Left ventricle myocardium inferior (tissue), 1 donor: ENCODE measurements around the gene CTCF. TPM values are rescaled to one million over a fixed set of nuclear protein-coding genes. Genes with fewer than 3 reads are reported as not detected.

Source experiments
- DNase-seq: peaks from one replicate; pipeline ENCODE4 v3.0.0-alpha.2; 2020
- H3K27ac ChIP-seq: fragments of 200-600 bp; replicated peaks from 2 replicates; pipeline ENCODE4 v1.8.0; 2021
- H3K27me3 ChIP-seq: fragments of 200-600 bp; 2 replicates; pipeline ENCODE4 v1.8.0; 2021; ENCODE audit warnings: low read depth
- H3K36me3 ChIP-seq: fragments of 200-600 bp; 2 replicates; pipeline ENCODE4 v1.8.0; 2021
- H3K4me1 ChIP-seq: fragments of 200-600 bp; 2 replicates; pipeline ENCODE4 v1.8.0; 2021
- H3K4me3 ChIP-seq: fragments of 200-600 bp; 2 replicates; pipeline ENCODE4 v1.8.0; 2021; ENCODE audit warnings: mild to moderate bottlenecking, moderate library complexity
- H3K9me3 ChIP-seq: fragments of 200-600 bp; replicated peaks from 2 replicates; pipeline ENCODE4 v1.8.0; 2021
- CTCF ChIP-seq: fragments of 200-600 bp; IDR thresholded peaks from 2 replicates; pipeline ENCODE4 v1.8.0; 2021; ENCODE audit warnings: antibody characterized with exemption, mild to moderate bottlenecking, borderline replicate concordance
- intact Hi-C: fragments of 100-400 bp; cut with micrococcal nuclease; formaldehyde crosslinking; loops from one replicate; pipeline ENCODE4 v1.11.0; 2022
- total RNA-seq: library from RNA; stranded (reverse); fragmentation: NEBNext Ultra II Directional; extraction: Animal tissue kit (Norgen Biotek cat#: 25700); gene quantifications from one replicate; pipeline ENCODE4 v1.2.1, GENCODE V29; 2021
- donor health status: DM: no; HTN: yes; CAD: no; lungs with severe emphysema.

The CTCF gene
- total RNA-seq, 1 donor from 2014 or later, result 26.1 TPM

DNA sequence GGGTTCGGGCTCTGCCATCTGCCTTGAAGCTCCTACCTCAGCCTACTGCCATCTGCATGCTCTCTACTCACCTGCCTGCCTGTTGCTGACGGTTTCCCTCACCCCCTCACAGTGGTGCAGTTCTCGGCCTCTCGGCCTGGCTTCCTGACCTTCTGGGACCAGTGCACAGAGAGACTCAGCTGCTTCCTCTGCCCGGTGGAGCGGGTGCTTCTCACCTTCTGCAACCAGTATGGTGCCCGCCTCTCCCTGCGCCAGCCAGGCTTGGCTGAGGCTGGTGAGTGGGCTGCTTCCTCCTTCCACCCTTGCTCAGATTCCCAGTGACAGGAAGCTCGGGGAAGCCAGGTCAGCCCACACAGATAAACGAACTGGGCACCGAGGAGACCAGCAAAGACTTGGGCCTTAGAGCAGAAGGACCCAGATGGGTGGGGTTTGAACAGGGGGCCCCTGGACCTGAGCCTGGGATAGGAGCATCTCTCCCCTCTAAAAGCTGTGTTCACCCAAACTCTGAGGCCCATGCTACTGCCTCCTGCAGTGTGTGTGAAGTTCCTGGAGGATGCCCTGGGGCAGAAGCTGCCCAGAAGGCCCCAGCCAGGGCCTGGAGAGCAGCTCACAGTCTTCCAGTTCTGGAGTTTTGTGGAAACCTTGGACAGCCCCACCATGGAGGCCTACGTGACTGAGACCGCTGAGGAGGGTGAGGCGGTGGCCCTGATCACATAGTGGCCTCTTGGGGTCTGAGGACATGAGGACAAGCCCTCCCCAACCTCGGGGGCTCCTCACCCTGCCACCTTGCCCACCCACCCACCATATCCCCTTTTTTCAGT lies 17.3 kb upstream of the CTCF start:
- H3K27me3 ChIP-seq, result no peaks in the 10 kb centered on the region
- peaks cover 71% of the 10 kb centered on the region for H3K36me3 ChIP-seq
- peak overlapping the region; percentile 70 for H3K27ac ChIP-seq
- no peak for DNase-seq
- no peaks in the 10 kb centered on the region for H3K9me3 ChIP-seq
- intact Hi-C loops, result no loop called here
- H3K4me3 ChIP-seq, result no peak overlapping the region
- TF ChIP-seq CTCF, result no peak
- H3K4me1 ChIP-seq, result peaks cover 88% of the 10 kb centered on the region

- Histone ChIP-seq H3K27ac (peak overlapping the region; percentile 70), H3K9me3 (no peaks in the 10 kb centered on the region), H3K36me3 (peaks cover 65% of the 10 kb centered on the region), H3K27me3 (no peaks in the 10 kb centered on the region), H3K4me3 (no peak overlapping the region), H3K4me1 (peaks cover 87% of the 10 kb centered on the region)
- no peak for TF ChIP-seq CTCF
- intact Hi-C loops, result no loop called here
- no peak for DNase-seq
Observed at GRCh38 chr16:67545665-67546024, 16.7 kb upstream of the CTCF start.

DNA sequence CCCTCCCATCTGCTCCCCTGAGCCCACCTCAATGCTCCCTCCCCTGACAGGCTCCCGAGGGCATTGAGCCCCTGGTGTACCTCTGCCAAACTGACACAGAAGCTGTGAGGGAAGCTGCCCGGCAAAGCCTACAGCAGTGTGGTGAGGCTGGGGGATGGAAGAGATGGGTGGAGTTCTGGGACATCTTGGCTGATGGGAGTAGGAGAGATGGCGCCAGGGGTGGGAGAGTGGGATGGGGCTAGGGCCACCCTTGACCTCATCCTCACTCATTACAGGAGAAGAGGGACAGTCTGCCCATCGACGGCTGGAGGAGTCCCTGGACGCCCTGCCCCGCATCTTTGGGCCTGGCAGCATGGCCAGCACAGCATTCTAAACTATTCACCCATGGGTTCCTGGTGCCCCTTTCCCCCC lies 16.2 kb upstream of the CTCF start:
- Histone ChIP-seq H3K27me3 (no peaks in the 10 kb centered on the region), H3K27ac (peak overlapping the region; percentile 70), H3K4me1 (peaks cover 82% of the 10 kb centered on the region), H3K4me3 (no peak overlapping the region), H3K9me3 (no peaks in the 10 kb centered on the region), H3K36me3 (peaks cover 60% of the 10 kb centered on the region)
- intact Hi-C loops, result no loop called here
- no peak for TF ChIP-seq CTCF
- DNase-seq, result no peak

DNA sequence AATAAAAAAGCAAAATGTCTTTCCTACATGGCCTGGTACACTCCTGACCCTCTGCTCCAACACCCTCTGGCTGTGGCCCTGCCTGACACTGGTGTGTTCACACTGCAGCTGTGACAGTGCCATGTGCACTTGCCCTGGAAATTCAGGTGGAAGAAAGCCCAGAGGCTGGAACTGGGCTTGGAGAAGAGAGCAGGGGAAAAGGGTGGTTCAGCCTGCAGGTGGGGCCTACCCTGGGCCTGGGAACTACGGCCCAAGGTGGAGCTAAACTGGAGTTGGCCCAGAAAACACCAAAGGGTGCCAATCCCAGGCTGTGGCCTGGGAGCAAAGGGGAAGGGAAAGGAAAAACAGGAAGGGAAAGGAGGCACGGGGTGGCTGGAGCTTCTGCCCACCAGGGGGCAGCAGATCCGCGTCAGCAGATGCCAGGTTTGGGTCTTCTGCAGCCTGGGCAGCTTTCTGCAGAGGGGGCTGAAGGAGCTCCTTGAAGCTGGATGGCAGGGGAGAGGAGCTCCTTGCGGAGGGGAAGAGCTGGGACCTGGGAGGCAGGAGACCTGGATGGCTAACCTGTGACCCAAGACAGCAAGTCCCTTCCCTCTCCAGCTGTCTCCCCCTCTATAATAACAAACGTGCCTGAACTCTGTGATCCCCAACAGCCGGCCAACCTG lies 15.4 kb upstream of the CTCF start:
- Histone ChIP-seq H3K27me3 (no peaks in the 10 kb centered on the region), H3K27ac (peak overlapping the region; percentile 70), H3K4me1 (peaks cover 75% of the 10 kb centered on the region), H3K36me3 (peaks cover 53% of the 10 kb centered on the region), H3K4me3 (no peak overlapping the region), H3K9me3 (no peaks in the 10 kb centered on the region)
- peak; percentile 78 for DNase-seq
- intact Hi-C loops, result no loop called here
- TF ChIP-seq CTCF, result peak; percentile 95

DNA sequence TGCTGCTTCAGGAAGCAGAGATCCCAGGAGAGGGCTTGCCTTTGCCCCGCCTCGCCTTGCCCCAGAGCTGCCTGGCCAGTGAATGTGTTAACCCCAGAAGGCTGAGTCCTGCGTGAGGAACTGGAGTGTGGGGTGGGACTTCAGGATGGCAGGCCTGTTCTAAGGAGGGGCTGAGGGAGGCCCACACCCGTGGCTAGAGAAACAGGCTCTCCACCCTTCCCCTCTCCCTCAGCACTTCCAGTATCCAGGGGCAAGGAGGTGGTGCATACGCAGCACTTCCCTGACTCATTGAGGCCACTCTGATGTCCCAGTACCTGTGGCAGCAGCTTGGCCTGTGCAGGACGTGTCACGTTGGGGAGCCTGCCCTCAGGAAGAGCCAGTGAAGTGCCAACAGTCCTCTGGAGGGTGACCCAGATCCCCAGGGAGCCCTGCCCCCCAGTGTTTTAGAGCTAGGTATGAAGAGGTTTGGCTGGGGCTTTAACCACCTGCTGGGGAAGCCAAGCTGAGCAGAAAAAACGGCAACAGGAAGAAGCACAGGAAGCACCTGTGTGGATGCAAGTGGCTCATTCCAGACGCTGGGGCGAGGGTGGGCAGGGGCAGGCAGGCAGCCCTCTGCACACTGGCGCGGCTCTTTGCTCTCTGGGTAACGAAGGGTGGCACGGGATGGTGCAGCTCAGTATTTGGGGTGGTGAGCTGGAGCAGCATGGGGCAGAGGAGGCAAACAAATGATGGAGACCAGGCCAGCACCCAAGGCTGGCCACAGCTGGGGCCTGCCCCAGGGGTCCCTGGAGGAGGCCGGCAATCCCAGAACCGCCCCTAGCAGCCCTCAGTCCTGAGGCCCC lies 14.7 kb upstream of the CTCF start:
- intact Hi-C loops, result no loop called here
- H3K36me3 ChIP-seq, result peaks cover 45% of the 10 kb centered on the region
- peak; percentile 18 for DNase-seq
- H3K27me3 ChIP-seq, result no peaks in the 10 kb centered on the region
- H3K27ac ChIP-seq, result peak overlapping the region; percentile 70
- no peaks in the 10 kb centered on the region for H3K9me3 ChIP-seq
- TF ChIP-seq CTCF, result no peak
- peaks cover 75% of the 10 kb centered on the region for H3K4me1 ChIP-seq
- H3K4me3 ChIP-seq, result no peak overlapping the region
